WERI-Rb-1 (cell line): ENCODE measurements around the gene NUDCD3.

ENCODE experiments used
- DNase-seq: peaks from one replicate; pipeline ENCODE4 v3.0.0-alpha.2; 2020
- H3K27ac ChIP-seq: fragments of 250-450 bp; sonication (Bioruptor Pico); 2 replicates; pipeline ENCODE4 v1.5.1; 2020; ENCODE audit warnings: mild to moderate bottlenecking, moderate library complexity
- H3K27me3 ChIP-seq: fragments of 250-450 bp; sonication (Bioruptor Pico); 2 replicates; pipeline ENCODE4 v1.5.1; 2021; ENCODE audit warnings: mild to moderate bottlenecking, low read depth, moderate library complexity; ENCODE audit not compliant: insufficient read depth, severe bottlenecking
- H3K36me3 ChIP-seq: fragments of 250-450 bp; sonication (Bioruptor Pico); 2 replicates; pipeline ENCODE4 v1.5.1; 2020; ENCODE audit warnings: mild to moderate bottlenecking, moderate library complexity
- H3K4me3 ChIP-seq: 2 replicates; pipeline ENCODE4 v1.5.1; 2011; ENCODE audit warnings: low read depth, mild to moderate bottlenecking, control low read depth, low read length
- H3K9me3 ChIP-seq: fragments of 250-450 bp; sonication (Bioruptor Pico); 2 replicates; pipeline ENCODE4 v1.5.1; 2021; ENCODE audit warnings: mild to moderate bottlenecking, moderate library complexity; ENCODE audit not compliant: severe bottlenecking
- CTCF ChIP-seq: IDR thresholded peaks from 2 replicates; pipeline ENCODE4 v1.5.1; 2011; ENCODE audit warnings: low read depth, mild to moderate bottlenecking, control low read depth, inconsistent platforms, low read length

NUDCD3 gene

GRCh38 chr7:44520574-44520973 is 30.1 kb upstream of the NUDCD3 start:
- TF ChIP-seq CTCF: no peak
- no peak overlapping the region for H3K4me3 ChIP-seq
- H3K27me3 ChIP-seq: no peaks in the 10 kb centered on the region
- DNase-seq: no peak
- H3K27ac ChIP-seq: no peak overlapping the region
- no peaks in the 10 kb centered on the region for H3K36me3 ChIP-seq
- no peaks in the 10 kb centered on the region for H3K9me3 ChIP-seq

- peak; percentile 28; the same call in 1 of the 2 replicates for TF ChIP-seq CTCF
- Histone ChIP-seq H3K27ac (no peak overlapping the region), H3K27me3 (no peaks in the 10 kb centered on the region), H3K9me3 (no peaks in the 10 kb centered on the region), H3K36me3 (no peaks in the 10 kb centered on the region), H3K4me3 (no peak overlapping the region)
- DNase-seq: no peak
Measured at GRCh38 chr7:44519546-44519945, 29.1 kb upstream of the NUDCD3 start.

- Histone ChIP-seq H3K27me3 (no peaks in the 10 kb centered on the region), H3K9me3 (no peaks in the 10 kb centered on the region), H3K4me3 (no peak overlapping the region), H3K27ac (no peak overlapping the region), H3K36me3 (no peaks in the 10 kb centered on the region)
- DNase-seq: no peak
- no peak for TF ChIP-seq CTCF
Measured at GRCh38 chr7:44518761-44519160, 28.3 kb upstream of the NUDCD3 start.

- H3K27ac ChIP-seq: no peak overlapping the region
- no peak for TF ChIP-seq CTCF
- H3K9me3 ChIP-seq: no peaks in the 10 kb centered on the region
- H3K36me3 ChIP-seq: no peaks in the 10 kb centered on the region
- no peak for DNase-seq
- no peak overlapping the region for H3K4me3 ChIP-seq
- no peaks in the 10 kb centered on the region for H3K27me3 ChIP-seq
Measured at GRCh38 chr7:44517175-44517574, 26.7 kb upstream of the NUDCD3 start.

GRCh38 chr7:44515590-44516268 is 25.3 kb upstream of the NUDCD3 start:
- H3K4me3 ChIP-seq: no peak overlapping the region
- no peaks in the 10 kb centered on the region for H3K36me3 ChIP-seq
- no peak for DNase-seq
- no peaks in the 10 kb centered on the region for H3K27me3 ChIP-seq
- H3K9me3 ChIP-seq: no peaks in the 10 kb centered on the region
- no peak overlapping the region for H3K27ac ChIP-seq
- TF ChIP-seq CTCF: no peak

GRCh38 chr7:44512736-44513135 is 22.3 kb upstream of the NUDCD3 start:
- peaks cover 5% of the 10 kb centered on the region for H3K9me3 ChIP-seq
- H3K4me3 ChIP-seq: no peak overlapping the region
- no peaks in the 10 kb centered on the region for H3K27me3 ChIP-seq
- no peak for TF ChIP-seq CTCF
- no peak for DNase-seq
- H3K27ac ChIP-seq: no peak overlapping the region
- H3K36me3 ChIP-seq: no peaks in the 10 kb centered on the region
